SH-SY5Y (cell line): Measurements from ENCODE around the gene CEACAM16.

Experiments used
- GATA2 ChIP-seq: IDR thresholded peaks from 2 replicates; pipeline ENCODE4 v1.6.1; 2011; ENCODE audit warnings: mild to moderate bottlenecking, low read depth, low read length
- GATA3 ChIP-seq: IDR thresholded peaks from 2 replicates; pipeline ENCODE4 v1.6.1; 2011; ENCODE audit warnings: low read depth, mild to moderate bottlenecking, low read length, moderate library complexity

- TF ChIP-seq GATA2, result no peak
- TF ChIP-seq GATA3, result no peak
These were observed 33.5 kb downstream of the CEACAM16 start for GRCh38 chr19:44732235-44733014.
